A549 treated with DMSO at 1 μM for 4 hours (cell line): Measurements from ENCODE around the gene RUNX2. TPM values are rescaled to one million over a fixed set of nuclear protein-coding genes. Genes with fewer than 3 reads are reported as not detected.

ENCODE experiments used
- total RNA-seq: library from RNA; stranded (reverse); fragments of 200-300 nt; extraction: Qiagen RNA extraction; gene quantifications from 5 replicates; pipeline ENCODE4 v1.2.3, GENCODE V29; 2022; ENCODE audit warnings: low read depth

RUNX2 gene
- 1.0 to 1.4 TPM (median 1.1 TPM) in 5 replicates for total RNA-seq

DNA sequence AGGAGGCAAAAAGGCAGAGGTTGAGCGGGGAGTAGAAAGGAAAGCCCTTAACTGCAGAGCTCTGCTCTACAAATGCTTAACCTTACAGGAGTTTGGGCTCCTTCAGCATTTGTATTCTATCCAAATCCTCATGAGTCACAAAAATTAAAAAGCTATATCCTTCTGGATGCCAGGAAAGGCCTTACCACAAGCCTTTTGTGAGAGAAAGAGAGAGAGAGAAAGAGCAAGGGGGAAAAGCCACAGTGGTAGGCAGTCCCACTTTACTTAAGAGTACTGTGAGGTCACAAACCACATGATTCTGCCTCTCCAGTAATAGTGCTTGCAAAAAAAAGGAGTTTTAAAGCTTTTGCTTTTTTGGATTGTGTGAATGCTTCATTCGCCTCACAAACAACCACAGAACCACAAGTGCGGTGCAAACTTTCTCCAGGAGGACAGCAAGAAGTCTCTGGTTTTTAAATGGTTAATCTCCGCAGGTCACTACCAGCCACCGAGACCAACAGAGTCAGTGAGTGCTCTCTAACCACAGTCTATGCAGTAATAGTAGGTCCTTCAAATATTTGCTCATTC lies at the start of gene RUNX2:
RUNX2 (plus strand) TSS at position 375 of the 567 bp plus-strand sequence. CDS start 397 bp downstream, outside the sequence.

DNA sequence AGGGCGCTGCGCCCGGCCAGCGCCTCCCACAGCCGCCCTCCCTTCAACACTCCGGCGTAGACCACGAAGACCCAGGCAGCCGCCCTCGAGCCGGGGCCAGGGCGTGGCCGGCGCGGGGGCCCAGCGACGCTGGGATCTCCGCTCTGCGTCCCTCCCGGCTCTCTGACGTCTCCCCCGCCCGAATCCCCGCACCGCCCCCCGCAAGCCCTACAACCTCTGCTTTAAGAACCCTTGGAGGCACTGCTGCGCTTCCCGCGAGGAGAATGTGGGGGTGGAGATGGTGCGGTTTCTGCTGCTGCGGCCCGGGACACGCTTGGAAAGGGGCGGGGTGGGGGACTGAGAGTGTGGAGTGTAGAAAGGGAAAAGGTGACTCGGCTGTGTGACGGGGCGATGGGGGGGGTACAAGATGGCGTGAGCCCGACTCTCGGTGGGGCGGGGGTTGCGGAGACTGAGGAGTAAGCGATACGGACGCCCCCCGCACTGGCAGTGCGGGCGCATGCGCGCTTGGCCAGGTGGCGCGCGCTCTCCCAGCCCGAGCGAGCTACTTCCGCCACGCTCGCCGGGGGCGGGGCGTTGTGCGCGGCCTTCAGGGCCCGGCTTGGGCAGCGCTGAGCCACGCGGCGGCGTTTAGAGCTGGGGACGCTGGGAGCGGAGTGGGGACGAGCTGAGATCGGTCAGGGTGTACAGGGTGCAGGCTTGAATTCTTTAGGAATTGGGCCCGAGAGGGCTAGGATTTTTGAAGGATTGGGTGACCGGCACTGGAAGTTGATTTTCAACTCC lies 49.6 kb downstream of the RUNX2 start, which contains the start of gene SUPT3H:
SUPT3H (minus strand) TSS at position 381 of the 780 bp plus-strand sequence.

Other genes with a start within 250 kb of the RUNX2 start
- gene SUPT3H, start 49.6 kb downstream of the RUNX2 start, total RNA-seq: 3.5 to 6.4 TPM (median 4.4 TPM) in 5 replicates